ENCODE results near the gene ZBTB46. TPM values are rescaled to one million over a fixed set of nuclear protein-coding genes. Genes with fewer than 3 reads are reported as not detected.

Gene ZBTB46
- total RNA-seq, 1 experiment from 2014 or later, result 27.1 TPM

DNA sequence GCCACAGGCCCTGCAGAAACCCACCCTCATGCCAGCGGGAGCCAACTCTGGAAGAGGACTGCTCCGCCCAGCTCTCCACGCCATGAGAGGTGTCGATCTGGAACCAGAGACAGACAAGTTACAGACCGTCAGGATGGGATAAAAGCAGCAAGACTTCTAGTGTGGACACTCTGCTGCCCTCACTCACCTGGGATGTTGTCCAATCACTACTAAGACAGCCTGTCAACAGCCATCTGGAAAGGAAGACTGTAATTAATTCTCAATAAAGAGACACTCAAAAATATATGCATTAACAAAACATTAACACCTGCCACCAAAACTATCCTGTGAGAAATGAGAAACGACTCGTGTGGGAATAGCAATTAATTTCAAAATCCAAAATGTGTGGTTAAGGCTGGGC, 63.2 kb downstream of the ZBTB46 start:
- Histone ChIP-seq H3K27me3 (ENCODE audit: insufficient read depth, low read length) (no peaks in the 10 kb centered on the region; the same call in 1 of the 2 replicates), H4K5ac (ENCODE audit: insufficient read length, low read depth, low read length) (no peak overlapping the region), H3K79me2 (ENCODE audit: insufficient read depth, low read length) (no peaks in the 10 kb centered on the region), H3K23ac (ENCODE audit: insufficient read length, low read depth, low read length) (no peak overlapping the region), H4K8ac (replicated peaks; ENCODE audit: insufficient read length, low read depth, low read length) (no peak overlapping the region), H2AFZ (ENCODE audit: low read length) (no peak overlapping the region), H3K79me1 (ENCODE audit: insufficient read depth, low read depth, low read length, poor library complexity, severe bottlenecking) (no peaks in the 10 kb centered on the region), H3K14ac (ENCODE audit: insufficient read depth, low read length) (no peak overlapping the region), H3K56ac (ENCODE audit: insufficient read length, low read depth, low read length) (no peak overlapping the region), H2BK15ac (ENCODE audit: low read depth, low read length) (no peak overlapping the region), H3K4me1 (ENCODE audit: insufficient read depth, low read length) (no peaks in the 10 kb centered on the region), H4K91ac (ENCODE audit: insufficient read length, low read depth, low read length) (no peak overlapping the region), H3T11ph (ENCODE audit: low read length) (no peak overlapping the region), H3K27ac (ENCODE audit: insufficient read length, low read depth, low read length) (no peak overlapping the region), H3K23me2 (ENCODE audit: insufficient read length, low read depth, low read length, poor library complexity, severe bottlenecking) (no peaks in the 10 kb centered on the region), H3K18ac (ENCODE audit: insufficient read length, low read depth, low read length) (no peak overlapping the region), H2BK20ac (ENCODE audit: low read depth, low read length, poor library complexity, severe bottlenecking) (no peak overlapping the region), H2AK5ac (ENCODE audit: insufficient read length, low read length) (no peak overlapping the region), H3K9ac (ENCODE audit: extremely low read depth, insufficient read length, low read length) (no peak overlapping the region), H3K9me3 (ENCODE audit: control insufficient read depth, low read depth, low read length) (no peaks in the 10 kb centered on the region), H2BK120ac (ENCODE audit: low read depth, low read length, poor library complexity, severe bottlenecking) (no peak overlapping the region), H2BK12ac (ENCODE audit: insufficient read length, low read depth, low read length) (no peak overlapping the region), H4K20me1 (ENCODE audit: control insufficient read depth, insufficient read depth, insufficient read length) (no peaks in the 10 kb centered on the region), H2BK5ac (ENCODE audit: insufficient read length, low read length) (no peak overlapping the region), H3K4me2 (ENCODE audit: insufficient read depth, insufficient read length, low read length) (no peak overlapping the region), H3K4ac (ENCODE audit: low read depth, low read length) (no peak overlapping the region)
- no CpG with 5 or more reads among the region's 7 CpGs for WGBS (ENCODE audit: extremely low coverage, insufficient read length, low lambda C conversion rate)
- H3K27me3 Mint-ChIP-seq (ENCODE audit: low read depth), result no peaks in the 10 kb centered on the region; the same call in 1 of the 2 replicates
- H3K9me3 Mint-ChIP-seq, result no peaks in the 10 kb centered on the region
- TF ChIP-seq, protein P1, sequence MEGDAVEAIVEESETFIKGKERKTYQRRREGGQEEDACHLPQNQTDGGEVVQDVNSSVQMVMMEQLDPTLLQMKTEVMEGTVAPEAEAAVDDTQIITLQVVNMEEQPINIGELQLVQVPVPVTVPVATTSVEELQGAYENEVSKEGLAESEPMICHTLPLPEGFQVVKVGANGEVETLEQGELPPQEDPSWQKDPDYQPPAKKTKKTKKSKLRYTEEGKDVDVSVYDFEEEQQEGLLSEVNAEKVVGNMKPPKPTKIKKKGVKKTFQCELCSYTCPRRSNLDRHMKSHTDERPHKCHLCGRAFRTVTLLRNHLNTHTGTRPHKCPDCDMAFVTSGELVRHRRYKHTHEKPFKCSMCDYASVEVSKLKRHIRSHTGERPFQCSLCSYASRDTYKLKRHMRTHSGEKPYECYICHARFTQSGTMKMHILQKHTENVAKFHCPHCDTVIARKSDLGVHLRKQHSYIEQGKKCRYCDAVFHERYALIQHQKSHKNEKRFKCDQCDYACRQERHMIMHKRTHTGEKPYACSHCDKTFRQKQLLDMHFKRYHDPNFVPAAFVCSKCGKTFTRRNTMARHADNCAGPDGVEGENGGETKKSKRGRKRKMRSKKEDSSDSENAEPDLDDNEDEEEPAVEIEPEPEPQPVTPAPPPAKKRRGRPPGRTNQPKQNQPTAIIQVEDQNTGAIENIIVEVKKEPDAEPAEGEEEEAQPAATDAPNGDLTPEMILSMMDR (conservative IDR thresholded peaks at IDR 0.05), result no peak
- peaks cover 1 to 45% (median 31%) of the 10 kb centered on the region in 3 experiments; a peak in 5 of 7 replicates for H3K36me3 Mint-ChIP-seq (ENCODE audit: insufficient read depth in 1 of 3, low read depth in 3 of 3)
- DNase-seq, result no peak
- no peak overlapping the region for H3K4me3 Mint-ChIP-seq
- no peaks in the 10 kb centered on the region for H3K4me1 Mint-ChIP-seq
- H3K27ac Mint-ChIP-seq, result no peak overlapping the region; a peak in 1 of 7 replicates
